HepG2 (cell line): Measurements from ENCODE around the gene VWA7. TPM values are rescaled to one million over a fixed set of nuclear protein-coding genes. Genes with fewer than 3 reads are reported as not detected.

Experiments used
- EP300 ChIP-seq, 3 experiments: sonication (generic) in 1 of 3; formaldehyde crosslinking in 1 of 3; IDR thresholded peaks; 2 replicates each; pipeline versions ENCODE4 v1.5.1 to v1.6.1; 2011 to 2020; ENCODE audit warnings: low read depth in 2 of 3, low read length in 2 of 3, borderline replicate concordance in 1 of 3, improper control_type of control experiment in 1 of 3, mild to moderate bottlenecking in 1 of 3, missing genetic modification reagents in 1 of 3, moderate library complexity in 1 of 3
- HINFP ChIP-seq: sonication (generic); formaldehyde crosslinking; IDR thresholded peaks from 2 replicates; pipeline ENCODE4 v1.4.0; 2020; ENCODE audit warnings: low read depth, mild to moderate bottlenecking, missing genetic modification reagents
- HOXA7 ChIP-seq: sonication (generic); formaldehyde crosslinking; IDR thresholded peaks from 2 replicates; pipeline ENCODE4 v1.8.1; 2022; ENCODE audit warnings: mild to moderate bottlenecking, missing genetic modification reagents, moderate library complexity
- MXI1 ChIP-seq: IDR thresholded peaks from 3 replicates; pipeline ENCODE4 v1.6.1; 2012; ENCODE audit warnings: low read depth, low read length, inconsistent platforms, borderline replicate concordance
- NFYC ChIP-seq: IDR thresholded peaks from 2 replicates; pipeline ENCODE4 v1.6.1; 2016; ENCODE audit warnings: missing genetic modification reagents, missing compliant biosample characterization
- RBFOX2 ChIP-seq: fragments of 200-400 bp; formaldehyde crosslinking; IDR thresholded peaks from 2 replicates; pipeline ENCODE4 v1.6.1; 2017; ENCODE audit warnings: low read depth, mild to moderate bottlenecking, low read length
- STAT6 ChIP-seq: sonication (generic); formaldehyde crosslinking; IDR thresholded peaks from 2 replicates; pipeline ENCODE4 v1.4.0; 2020; ENCODE audit warnings: missing genetic modification reagents, mild to moderate bottlenecking, borderline replicate concordance
- ZFP90 ChIP-seq: sonication (generic); formaldehyde crosslinking; IDR thresholded peaks from 2 replicates; pipeline ENCODE4 v1.8.0; 2022; ENCODE audit warnings: missing genetic modification reagents, mild to moderate bottlenecking, inconsistent platforms, borderline replicate concordance
- ZHX2 ChIP-seq, 2 experiments: sonication (generic) in 1 of 2; formaldehyde crosslinking in 1 of 2; IDR thresholded peaks; 2 replicates each; pipeline versions ENCODE4 v1.6.1 to v1.9.0; 2014 to 2022; ENCODE audit warnings: antibody characterized with exemption in 1 of 2, borderline replicate concordance in 1 of 2, inconsistent platforms in 1 of 2, low read depth in 1 of 2, missing genetic modification reagents in 1 of 2
- ZNF44 ChIP-seq: sonication (generic); formaldehyde crosslinking; IDR thresholded peaks from 2 replicates; pipeline ENCODE4 v1.5.1; 2020; ENCODE audit warnings: mild to moderate bottlenecking, missing genetic modification reagents
- ZNF512 ChIP-seq: sonication (generic); formaldehyde crosslinking; IDR thresholded peaks from 2 replicates; pipeline ENCODE4 v1.4.0; 2020; ENCODE audit warnings: mild to moderate bottlenecking, missing genetic modification reagents
- ZNF691 ChIP-seq: sonication (generic); formaldehyde crosslinking; IDR thresholded peaks from 2 replicates; pipeline ENCODE4 v1.4.0; 2020; ENCODE audit warnings: missing genetic modification reagents, low read depth, mild to moderate bottlenecking, borderline replicate concordance
- ZNF7 ChIP-seq: IDR thresholded peaks from 2 replicates; pipeline ENCODE4 v1.6.1; 2016; ENCODE audit warnings: missing biosample characterization, missing genetic modification reagents
- polyA plus RNA-seq, 8 experiments: library from polyadenylated mRNA; depleted of rRNA in 3 of 8; stranded (reverse) in 7 of 8; unstranded in 1 of 8; fragments of >200 nt; fragmentation: Illumina TruSeq in 4 of 8; extraction: Trizol in 4 of 8; gene quantifications; 2 replicates each; pipeline versions ENCODE4 v1.2.1 to v1.2.3, GENCODE V29; 2011 to 2016; ENCODE audit warnings: low read depth in 4 of 8, missing spikeins in 1 of 8, mixed read lengths in 1 of 8; ENCODE audit not compliant: insufficient read depth in 1 of 8
- total RNA-seq, 5 experiments: library from RNA; depleted of rRNA; stranded (reverse); fragments of >200 nt; fragmentation: Illumina TruSeq; extraction: Trizol; gene quantifications; 2 replicates each; pipeline ENCODE4 v1.2.3, GENCODE V29; 2016; ENCODE audit warnings: low read depth in 1 of 5

Gene VWA7
- total and polyA plus RNA-seq, 2 of the 13 experiments (the other 11 are each of a cell fraction or from before 2014, with no cell fraction given), result 0.86 to 3.3 TPM

- TF ChIP-seq MXI1, result peak; percentile 63; the same call in 2 of the 3 replicates
- no peak for TF ChIP-seq HOXA7
- TF ChIP-seq ZFP90 (CRISPR knock-in tag), result no peak
- TF ChIP-seq ZHX2 (IDR thresholded peaks at IDR 0.05; ENCODE audit: low read depth), result no peak
- no peak for TF ChIP-seq ZHX2 (CRISPR knock-in tag; IDR thresholded peaks at IDR 0.05; ENCODE audit: borderline replicate concordance)
- no peak for TF ChIP-seq STAT6
- TF ChIP-seq EP300 (IDR thresholded peaks at IDR 0.05; ENCODE audit: low read depth in 2 of 2, low read length in 2 of 2), result peak in 1 of 2 experiments; percentile 63; a peak in 2 of 4 replicates
- TF ChIP-seq EP300 (CRISPR knock-in tag; IDR thresholded peaks at IDR 0.05; ENCODE audit: borderline replicate concordance), result peak; percentile 18; the same call in 1 of the 2 replicates
- TF ChIP-seq ZNF44, result no peak
- TF ChIP-seq RBFOX2, result peak; percentile 77
- no peak for TF ChIP-seq ZNF691 (CRISPR knock-in tag)
- TF ChIP-seq ZNF512 (CRISPR knock-in tag), result no peak
- 0 out of 2 replicates have a peak, but pooled peaks have one; percentile 44 for TF ChIP-seq HINFP (CRISPR knock-in tag)
- peak; percentile 81; the same call in 1 of the 2 replicates for TF ChIP-seq NFYC (CRISPR knock-in tag)
- TF ChIP-seq ZNF7 (CRISPR knock-in tag), result no peak
These were observed 38.1 kb upstream of the VWA7 start, which contains the start of the genes HSPA1A and HSPA1L (continued) for GRCh38 chr6:31815025-31815838.
